Osteocyte (in vitro differentiated cells): ENCODE data around the gene CIT. TPM values are rescaled to one million over a fixed set of nuclear protein-coding genes. Genes with fewer than 3 reads are reported as not detected.

Experiments
- DNase-seq: peaks from one replicate; pipeline ENCODE4 v3.0.0; 2021; ENCODE audit warnings: mixed read lengths; ENCODE audit not compliant: unreplicated experiment; ENCODE audit errors: extremely low spot score
- H3K27ac Mint-ChIP-seq: one replicate; pipeline ENCODE4 v1.8.0; 2021; ENCODE audit warnings: mild to moderate bottlenecking, mixed read lengths; ENCODE audit not compliant: unreplicated experiment
- H3K27me3 Mint-ChIP-seq: one replicate; pipeline ENCODE4 v1.8.0; 2021; ENCODE audit warnings: mixed read lengths; ENCODE audit not compliant: unreplicated experiment
- H3K36me3 Mint-ChIP-seq: one replicate; pipeline ENCODE4 v1.8.0; 2021; ENCODE audit warnings: mixed read lengths; ENCODE audit not compliant: unreplicated experiment
- H3K4me1 Mint-ChIP-seq: one replicate; pipeline ENCODE4 v1.8.0; 2021; ENCODE audit warnings: mixed read lengths; ENCODE audit not compliant: unreplicated experiment
- H3K4me3 Mint-ChIP-seq: one replicate; pipeline ENCODE4 v1.8.0; 2021; ENCODE audit warnings: mild to moderate bottlenecking, moderate library complexity, mixed read lengths; ENCODE audit not compliant: unreplicated experiment
- H3K9me3 Mint-ChIP-seq: one replicate; pipeline ENCODE4 v1.8.0; 2021; ENCODE audit warnings: mixed read lengths; ENCODE audit not compliant: unreplicated experiment
- CTCF ChIP-seq: fragments of 200-600 bp; sonication (generic); IDR thresholded peaks from 2 replicates; pipeline ENCODE4 v1.5.0; 2021; ENCODE audit warnings: antibody characterized with exemption, mild to moderate bottlenecking, moderate library complexity
- total RNA-seq: library from RNA; stranded (reverse); gene quantifications from 2 replicates; pipeline ENCODE4 v1.2.1, GENCODE V29; 2021

The CIT gene
- total RNA-seq, 1 donor from 2014 or later: 10.2 TPM

- no peak overlapping the region for H3K4me3 Mint-ChIP-seq
- no peak for TF ChIP-seq CTCF
- peaks cover 27% of the 10 kb centered on the region for H3K4me1 Mint-ChIP-seq
- no peak overlapping the region for H3K27ac Mint-ChIP-seq
- DNase-seq: no peak
- H3K9me3 Mint-ChIP-seq: no peaks in the 10 kb centered on the region
- peaks cover 3% of the 10 kb centered on the region for H3K36me3 Mint-ChIP-seq
- H3K27me3 Mint-ChIP-seq: peaks cover 16% of the 10 kb centered on the region
These were observed 210.8 kb downstream of the CIT start for GRCh38 chr12:119666226-119666795.

GRCh38 chr12:119665164-119665929 lies 211.8 kb downstream of the CIT start:
- Mint-ChIP-seq H3K9me3 (no peaks in the 10 kb centered on the region), H3K36me3 (peaks cover 2% of the 10 kb centered on the region), H3K4me1 (peaks cover 23% of the 10 kb centered on the region), H3K27me3 (peaks cover 18% of the 10 kb centered on the region), H3K27ac (no peak overlapping the region), H3K4me3 (no peak overlapping the region)
- TF ChIP-seq CTCF: no peak
- DNase-seq: no peak

- no peak for DNase-seq
- Mint-ChIP-seq H3K36me3 (no peaks in the 10 kb centered on the region), H3K9me3 (no peaks in the 10 kb centered on the region), H3K4me3 (no peak overlapping the region), H3K27me3 (peaks cover 23% of the 10 kb centered on the region), H3K27ac (no peak overlapping the region), H3K4me1 (peaks cover 16% of the 10 kb centered on the region)
- no peak for TF ChIP-seq CTCF
These were observed 212.5 kb downstream of the CIT start for GRCh38 chr12:119664642-119665041.

- H3K36me3 Mint-ChIP-seq: no peaks in the 10 kb centered on the region
- H3K27me3 Mint-ChIP-seq: peaks cover 28% of the 10 kb centered on the region
- DNase-seq: no peak
- H3K9me3 Mint-ChIP-seq: no peaks in the 10 kb centered on the region
- H3K4me3 Mint-ChIP-seq: no peak overlapping the region
- peaks cover under 1% of the 10 kb centered on the region for H3K4me1 Mint-ChIP-seq
- TF ChIP-seq CTCF: no peak
- H3K27ac Mint-ChIP-seq: no peak overlapping the region
These were observed 215.2 kb downstream of the CIT start for GRCh38 chr12:119661882-119662281.

GRCh38 chr12:119660076-119660475 lies 217.0 kb downstream of the CIT start:
- DNase-seq: no peak
- H3K9me3 Mint-ChIP-seq: no peaks in the 10 kb centered on the region
- no peak for TF ChIP-seq CTCF
- H3K4me3 Mint-ChIP-seq: no peak overlapping the region
- H3K4me1 Mint-ChIP-seq: no peaks in the 10 kb centered on the region
- no peak overlapping the region for H3K27ac Mint-ChIP-seq
- H3K27me3 Mint-ChIP-seq: peaks cover 28% of the 10 kb centered on the region
- H3K36me3 Mint-ChIP-seq: no peaks in the 10 kb centered on the region
